H9 (cell line): Measurements from ENCODE around the gene C9orf43. TPM values are rescaled to one million over a fixed set of nuclear protein-coding genes. Genes with fewer than 3 reads are reported as not detected.

Source experiments
- DNase-seq: peaks from one replicate; pipeline ENCODE4 v3.0.0-alpha.2; 2017
- H2AFZ ChIP-seq: one replicate; pipeline ENCODE4 v1.6.1; 2013; ENCODE audit warnings: mild to moderate bottlenecking, low read length, control low read depth, moderate library complexity
- H2AK5ac ChIP-seq: 2 replicates; pipeline ENCODE4 v1.6.1; 2013; ENCODE audit warnings: low read length, control low read depth, mixed read lengths; ENCODE audit not compliant: insufficient read length
- H2BK120ac ChIP-seq: one replicate; pipeline ENCODE4 v1.6.1; 2013; ENCODE audit warnings: low read depth, mild to moderate bottlenecking, low read length, control low read depth, inconsistent platforms; ENCODE audit not compliant: poor library complexity, severe bottlenecking
- H2BK12ac ChIP-seq: 2 replicates; pipeline ENCODE4 v1.6.1; 2013; ENCODE audit warnings: low read length, control low read depth, mixed read lengths, low read depth; ENCODE audit not compliant: insufficient read length
- H2BK15ac ChIP-seq: 2 replicates; pipeline ENCODE4 v1.6.1; 2013; ENCODE audit warnings: low read depth, low read length, control low read depth
- H2BK20ac ChIP-seq: one replicate; pipeline ENCODE4 v1.6.1; 2013; ENCODE audit warnings: low read depth, mild to moderate bottlenecking, low read length, control low read depth, inconsistent platforms; ENCODE audit not compliant: poor library complexity, severe bottlenecking
- H2BK5ac ChIP-seq: 2 replicates; pipeline ENCODE4 v1.6.1; 2013; ENCODE audit warnings: low read length, control low read depth, mixed read lengths; ENCODE audit not compliant: insufficient read length
- H3K14ac ChIP-seq: 2 replicates; pipeline ENCODE4 v1.6.1; 2013; ENCODE audit warnings: low read length, control low read depth; ENCODE audit not compliant: insufficient read depth
- H3K18ac ChIP-seq: 2 replicates; pipeline ENCODE4 v1.6.1; 2013; ENCODE audit warnings: low read depth, mild to moderate bottlenecking, mixed read lengths, low read length, control low read depth; ENCODE audit not compliant: insufficient read length
- H3K23ac ChIP-seq: 2 replicates; pipeline ENCODE4 v1.6.1; 2013; ENCODE audit warnings: low read length, control low read depth, mixed read lengths, low read depth; ENCODE audit not compliant: insufficient read length
- H3K23me2 ChIP-seq: 2 replicates; pipeline ENCODE4 v1.6.1; 2013; ENCODE audit warnings: low read depth, mild to moderate bottlenecking, mixed read lengths, low read length, control low read depth; ENCODE audit not compliant: insufficient read length, poor library complexity, severe bottlenecking
- H3K27ac ChIP-seq: 2 replicates; pipeline ENCODE4 v1.5.1; 2013; ENCODE audit warnings: low read length, control low read depth, mixed read lengths, low read depth; ENCODE audit not compliant: insufficient read length
- H3K27me3 ChIP-seq: 2 replicates; pipeline ENCODE4 v1.6.1; 2013; ENCODE audit warnings: low read length, control low read depth, inconsistent platforms; ENCODE audit not compliant: insufficient read depth
- H3K4ac ChIP-seq: 2 replicates; pipeline ENCODE4 v1.6.1; 2013; ENCODE audit warnings: low read depth, mild to moderate bottlenecking, control low read depth, inconsistent platforms, low read length, moderate library complexity
- H3K4me1 ChIP-seq: 2 replicates; pipeline ENCODE4 v1.6.1; 2013; ENCODE audit warnings: low read length, control low read depth, inconsistent platforms; ENCODE audit not compliant: insufficient read depth
- H3K4me2 ChIP-seq: 2 replicates; pipeline ENCODE4 v1.6.1; 2013; ENCODE audit warnings: low read length, control low read depth, mixed read lengths; ENCODE audit not compliant: insufficient read length, insufficient read depth
- H3K56ac ChIP-seq: 2 replicates; pipeline ENCODE4 v1.6.1; 2013; ENCODE audit warnings: low read depth, mild to moderate bottlenecking, mixed read lengths, low read length, control low read depth; ENCODE audit not compliant: insufficient read length
- H3K79me1 ChIP-seq: 2 replicates; pipeline ENCODE4 v1.6.1; 2013; ENCODE audit warnings: low read depth, mild to moderate bottlenecking, moderate library complexity, low read length, control low read depth, inconsistent platforms; ENCODE audit not compliant: insufficient read depth, poor library complexity, severe bottlenecking
- H3K79me2 ChIP-seq: 2 replicates; pipeline ENCODE4 v1.6.1; 2013; ENCODE audit warnings: low read length, control low read depth, inconsistent platforms; ENCODE audit not compliant: insufficient read depth
- H3K9ac ChIP-seq: 2 replicates; pipeline ENCODE4 v1.6.1; 2013; ENCODE audit warnings: low read length, control low read depth, mixed read lengths; ENCODE audit not compliant: insufficient read length; ENCODE audit errors: extremely low read depth
- H3K9me3 ChIP-seq: one replicate; pipeline ENCODE4 v1.6.1; 2013; ENCODE audit warnings: low read depth, low read length, inconsistent platforms; ENCODE audit not compliant: control insufficient read depth
- H3T11ph ChIP-seq: one replicate; pipeline ENCODE4 v1.6.1; 2013; ENCODE audit warnings: mild to moderate bottlenecking, low read length, control low read depth, inconsistent platforms
- H4K20me1 ChIP-seq: one replicate; pipeline ENCODE4 v1.6.1; 2013; ENCODE audit not compliant: control insufficient read depth, insufficient read length, insufficient read depth
- H4K5ac ChIP-seq: 2 replicates; pipeline ENCODE4 v1.6.1; 2013; ENCODE audit warnings: low read depth, mild to moderate bottlenecking, mixed read lengths, low read length, control low read depth; ENCODE audit not compliant: insufficient read length
- H4K8ac ChIP-seq: replicated peaks from 2 replicates; pipeline ENCODE4 v1.6.1; 2013; ENCODE audit warnings: low read length, control low read depth, mixed read lengths, low read depth; ENCODE audit not compliant: insufficient read length
- H4K91ac ChIP-seq: 2 replicates; pipeline ENCODE4 v1.6.1; 2013; ENCODE audit warnings: low read depth, mild to moderate bottlenecking, moderate library complexity, mixed read lengths, low read length, control low read depth; ENCODE audit not compliant: insufficient read length
- H3K27ac Mint-ChIP-seq, 3 experiments: 2 replicates in 2 of 3; 3 replicates in 1 of 3; pipeline ENCODE4 v1.8.0; 2020 to 2021; ENCODE audit warnings: mixed read lengths in 3 of 3, mild to moderate bottlenecking in 1 of 3, moderate library complexity in 1 of 3
- H3K27me3 Mint-ChIP-seq: 2 replicates; pipeline ENCODE4 v1.8.0; 2021; ENCODE audit warnings: low read depth, mild to moderate bottlenecking, moderate library complexity, mixed read lengths
- H3K36me3 Mint-ChIP-seq, 3 experiments: 2 replicates in 2 of 3; 3 replicates in 1 of 3; pipeline ENCODE4 v1.8.0; 2020 to 2021; ENCODE audit warnings: low read depth in 3 of 3, mixed read lengths in 3 of 3; ENCODE audit not compliant: insufficient read depth in 1 of 3
- H3K4me1 Mint-ChIP-seq, 2 experiments: 2 replicates each; pipeline ENCODE4 v1.8.0; 2020; ENCODE audit warnings: mixed read lengths in 2 of 2
- H3K4me3 Mint-ChIP-seq, 2 experiments: 2 replicates in 1 of 2; 3 replicates in 1 of 2; pipeline ENCODE4 v1.8.0; 2020 to 2021; ENCODE audit warnings: mild to moderate bottlenecking in 2 of 2, mixed read lengths in 2 of 2, moderate library complexity in 1 of 2
- H3K9me3 Mint-ChIP-seq, 2 experiments: 2 replicates in 1 of 2; 3 replicates in 1 of 2; pipeline ENCODE4 v1.8.0; 2020; ENCODE audit warnings: mild to moderate bottlenecking in 2 of 2, mixed read lengths in 2 of 2, moderate library complexity in 1 of 2
- WGBS: extraction: QIAGEN DNeasy Blood & Tissue Kit; methylation state at CpG from one replicate; pipeline ENCODE4 v1.1.7; 2013; ENCODE audit warnings: missing lambda C conversion rate, low lambda C conversion rate, mixed read lengths; ENCODE audit not compliant: insufficient read length; ENCODE audit errors: extremely low coverage; 5-methylcytosine and 5-hydroxymethylcytosine counted together
- total RNA-seq: library from RNA; stranded (reverse); gene quantifications from 2 replicates; pipeline ENCODE4 v1.2.1, GENCODE V29; 2021
- TF ChIP-seq, protein P1 (sequence below): fragments of 200-600 bp; sonication (generic); conservative IDR thresholded peaks from 3 replicates; pipeline ENCODE4 v1.8.0; 2021; ENCODE audit warnings: antibody characterized with exemption, mild to moderate bottlenecking

Gene C9orf43
- total RNA-seq, 1 experiment from 2014 or later = 0.57 TPM

DNA sequence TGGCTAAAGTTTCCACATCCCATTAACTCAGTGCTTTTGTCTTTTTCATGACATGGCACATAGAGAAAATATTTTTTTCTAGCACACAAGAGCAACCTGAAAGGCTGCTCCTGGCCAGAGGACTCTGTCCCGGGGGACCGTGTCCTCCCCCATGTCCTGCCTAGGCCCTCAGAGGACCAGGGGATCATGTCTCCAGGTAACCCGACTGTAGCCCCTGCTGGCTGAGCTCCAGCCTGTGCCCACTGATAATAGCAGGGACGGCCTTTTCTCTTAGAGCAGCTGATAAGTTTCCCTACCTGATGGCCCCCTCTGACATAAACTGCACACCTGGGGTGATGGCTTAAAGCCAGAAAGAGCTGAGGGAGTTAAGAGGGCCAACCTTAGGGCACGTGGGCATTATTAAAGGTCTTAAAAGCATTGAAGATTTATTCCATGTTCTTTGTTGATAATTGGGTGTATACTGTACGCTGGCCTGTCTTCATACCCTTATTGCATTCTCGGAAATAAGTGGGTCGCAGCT lies 39.7 kb upstream of the C9orf43 start:
- Histone ChIP-seq H3K27me3 (no peaks in the 10 kb centered on the region), H3K27ac (no peak overlapping the region), H4K91ac (no peak overlapping the region), H3K9ac (no peak overlapping the region), H2AK5ac (no peak overlapping the region), H2BK120ac (no peak overlapping the region), H3K79me1 (no peaks in the 10 kb centered on the region), H3K9me3 (no peaks in the 10 kb centered on the region), H3T11ph (no peak overlapping the region), H3K4me1 (no peaks in the 10 kb centered on the region), H3K56ac (no peak overlapping the region), H3K18ac (no peak overlapping the region), H2BK15ac (no peak overlapping the region), H4K5ac (no peak overlapping the region), H3K14ac (no peak overlapping the region), H3K23ac (no peak overlapping the region), H3K79me2 (no peaks in the 10 kb centered on the region), H4K20me1 (no peaks in the 10 kb centered on the region), H2BK12ac (no peak overlapping the region), H3K4ac (no peak overlapping the region), H2BK5ac (no peak overlapping the region), H3K4me2 (no peak overlapping the region), H2BK20ac (no peak overlapping the region), H3K23me2 (peaks cover 3% of the 10 kb centered on the region), H2AFZ (no peak overlapping the region), H4K8ac (no peak overlapping the region)
- Mint-ChIP-seq H3K27me3 (no peaks in the 10 kb centered on the region), H3K9me3 (no peaks in the 10 kb centered on the region), H3K4me1 (peaks cover 8 to 19% of the 10 kb centered on the region in 2 experiments), H3K4me3 (no peak overlapping the region), H3K27ac (peak overlapping the region in 1 of 3 experiments; percentile 28; a peak in 1 of 7 replicates), H3K36me3 (peaks cover 0 to 30% (median 22%) of the 10 kb centered on the region in 3 experiments; a peak in 6 of 7 replicates)
- TF ChIP-seq, protein P1, sequence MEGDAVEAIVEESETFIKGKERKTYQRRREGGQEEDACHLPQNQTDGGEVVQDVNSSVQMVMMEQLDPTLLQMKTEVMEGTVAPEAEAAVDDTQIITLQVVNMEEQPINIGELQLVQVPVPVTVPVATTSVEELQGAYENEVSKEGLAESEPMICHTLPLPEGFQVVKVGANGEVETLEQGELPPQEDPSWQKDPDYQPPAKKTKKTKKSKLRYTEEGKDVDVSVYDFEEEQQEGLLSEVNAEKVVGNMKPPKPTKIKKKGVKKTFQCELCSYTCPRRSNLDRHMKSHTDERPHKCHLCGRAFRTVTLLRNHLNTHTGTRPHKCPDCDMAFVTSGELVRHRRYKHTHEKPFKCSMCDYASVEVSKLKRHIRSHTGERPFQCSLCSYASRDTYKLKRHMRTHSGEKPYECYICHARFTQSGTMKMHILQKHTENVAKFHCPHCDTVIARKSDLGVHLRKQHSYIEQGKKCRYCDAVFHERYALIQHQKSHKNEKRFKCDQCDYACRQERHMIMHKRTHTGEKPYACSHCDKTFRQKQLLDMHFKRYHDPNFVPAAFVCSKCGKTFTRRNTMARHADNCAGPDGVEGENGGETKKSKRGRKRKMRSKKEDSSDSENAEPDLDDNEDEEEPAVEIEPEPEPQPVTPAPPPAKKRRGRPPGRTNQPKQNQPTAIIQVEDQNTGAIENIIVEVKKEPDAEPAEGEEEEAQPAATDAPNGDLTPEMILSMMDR = no peak
- no peak for DNase-seq
- WGBS = no CpG with 5 or more reads among the region's 8 CpGs
